ENCODE results near the gene UQCRC2.
A peak's percentile ranks its signal among the peaks of the same experiment; 100 is the strongest.

The UQCRC2 gene

DNA sequence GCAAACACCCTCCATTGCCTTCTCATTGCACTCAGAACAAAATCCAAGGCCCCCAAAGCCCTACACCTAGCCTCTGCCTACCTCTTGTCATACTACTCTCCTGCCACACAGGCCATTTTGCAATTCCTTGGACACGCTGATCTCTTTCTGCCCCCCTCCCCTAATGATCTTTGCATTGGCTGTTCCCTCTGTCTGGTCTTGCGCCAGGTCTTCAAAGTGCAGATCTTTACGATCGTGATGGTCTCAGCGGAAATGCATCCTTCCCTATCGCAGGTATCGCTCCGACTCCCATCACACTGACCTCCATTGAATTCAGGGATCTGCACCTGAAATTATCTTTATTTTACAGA lies 54.0 kb downstream of the UQCRC2 start:
- H3K9me2 ChIP-seq (replicated peaks; ENCODE audit: low read depth, low read length) = no peaks in the 10 kb centered on the region
- TF ChIP-seq, protein P1, sequence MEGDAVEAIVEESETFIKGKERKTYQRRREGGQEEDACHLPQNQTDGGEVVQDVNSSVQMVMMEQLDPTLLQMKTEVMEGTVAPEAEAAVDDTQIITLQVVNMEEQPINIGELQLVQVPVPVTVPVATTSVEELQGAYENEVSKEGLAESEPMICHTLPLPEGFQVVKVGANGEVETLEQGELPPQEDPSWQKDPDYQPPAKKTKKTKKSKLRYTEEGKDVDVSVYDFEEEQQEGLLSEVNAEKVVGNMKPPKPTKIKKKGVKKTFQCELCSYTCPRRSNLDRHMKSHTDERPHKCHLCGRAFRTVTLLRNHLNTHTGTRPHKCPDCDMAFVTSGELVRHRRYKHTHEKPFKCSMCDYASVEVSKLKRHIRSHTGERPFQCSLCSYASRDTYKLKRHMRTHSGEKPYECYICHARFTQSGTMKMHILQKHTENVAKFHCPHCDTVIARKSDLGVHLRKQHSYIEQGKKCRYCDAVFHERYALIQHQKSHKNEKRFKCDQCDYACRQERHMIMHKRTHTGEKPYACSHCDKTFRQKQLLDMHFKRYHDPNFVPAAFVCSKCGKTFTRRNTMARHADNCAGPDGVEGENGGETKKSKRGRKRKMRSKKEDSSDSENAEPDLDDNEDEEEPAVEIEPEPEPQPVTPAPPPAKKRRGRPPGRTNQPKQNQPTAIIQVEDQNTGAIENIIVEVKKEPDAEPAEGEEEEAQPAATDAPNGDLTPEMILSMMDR (conservative IDR thresholded peaks at IDR 0.05; ENCODE audit: low read length) = no peak
- TF ChIP-seq EZH2phosphoT487 (IDR thresholded peaks at IDR 0.05; ENCODE audit: borderline replicate concordance) = no peak
- peak overlapping the region; percentile 96 for H2AFZ ChIP-seq (ENCODE audit: low read length)
- H3K36me3 ChIP-seq (ENCODE audit: insufficient read depth, low read length) = no peaks in the 10 kb centered on the region
- no peaks in the 10 kb centered on the region for H3K27me3 ChIP-seq (ENCODE audit: insufficient read depth, low read length, poor library complexity, severe bottlenecking)
- H3F3A ChIP-seq (ENCODE audit: low read depth) = 0 out of 2 replicates have a peak, but pooled peaks cover 3% of the 10 kb centered on the region
- H3K79me2 ChIP-seq (ENCODE audit: insufficient read depth, low read length) = peaks cover 25% of the 10 kb centered on the region
- H3K9me3 ChIP-seq (ENCODE audit: insufficient read depth, low read depth, low read length) = no peaks in the 10 kb centered on the region
- H4K20me1 ChIP-seq (ENCODE audit: insufficient read depth, low read length, poor library complexity, severe bottlenecking) = peaks cover 15% of the 10 kb centered on the region
- H3K4me1 ChIP-seq (ENCODE audit: insufficient read depth, low read length, poor library complexity, severe bottlenecking) = peaks cover 34% of the 10 kb centered on the region
- H3K4me3 ChIP-seq (ENCODE audit: low read length, poor library complexity, severe bottlenecking) = peak overlapping the region; percentile 81
- peak overlapping the region; percentile 80 for H3K4me2 ChIP-seq (ENCODE audit: low read depth, low read length, poor library complexity, severe bottlenecking)
- H3K9ac ChIP-seq (ENCODE audit: low read depth, low read length, poor library complexity, severe bottlenecking) = peak overlapping the region; percentile 49

DNA sequence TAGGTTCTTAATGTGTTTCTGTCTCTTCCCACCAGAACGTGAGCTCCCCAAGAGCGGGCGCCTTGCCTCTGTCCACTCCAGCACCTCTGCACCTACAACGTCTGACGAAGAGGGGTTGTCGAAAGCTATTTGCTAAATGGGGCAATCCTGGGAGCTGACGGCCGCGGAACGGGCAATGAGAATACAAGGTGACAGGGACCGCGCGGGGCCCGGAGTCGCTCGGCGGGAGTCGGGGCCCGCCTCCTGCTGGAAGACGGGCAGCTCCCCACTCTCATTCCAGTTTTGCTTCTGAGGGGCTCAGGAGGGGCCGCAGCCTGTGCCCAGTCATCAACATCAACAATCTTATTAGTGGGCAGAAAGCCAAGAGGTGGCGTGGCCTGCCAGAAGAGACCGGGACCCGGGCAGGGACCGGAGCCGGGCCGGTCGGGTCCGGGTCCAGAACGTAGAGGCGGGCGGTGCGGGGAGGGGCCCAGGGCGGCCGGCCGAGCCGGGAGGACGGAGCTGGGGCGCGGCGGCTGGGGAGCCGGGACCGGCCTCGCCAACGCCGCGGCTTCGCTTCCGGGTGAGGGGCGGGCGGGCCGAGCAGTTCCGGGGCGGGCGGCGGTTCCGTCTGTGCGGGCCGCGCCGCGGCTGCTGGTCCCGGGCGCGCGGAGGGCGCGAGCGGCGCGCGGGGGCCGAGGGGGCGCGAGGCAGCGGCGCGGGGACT lies 54.5 kb downstream of the UQCRC2 start, which contains the start of gene MOSMO:
Gene MOSMO (plus strand): TSS at position 603 of the 706 bp plus-strand sequence. CDS start 191 bp downstream, outside the sequence.
- 0 out of 2 replicates have a peak, but pooled peaks cover 3% of the 10 kb centered on the region for H3F3A ChIP-seq (ENCODE audit: low read depth)
- H3K36me3 ChIP-seq (ENCODE audit: insufficient read depth, low read length) = no peaks in the 10 kb centered on the region
- peak within 1 kb of the TSS; percentile 81 for H3K9ac ChIP-seq (ENCODE audit: low read depth, low read length, poor library complexity, severe bottlenecking)
- peak within 1 kb of the TSS; percentile 92 for H3K4me3 ChIP-seq (ENCODE audit: low read length, poor library complexity, severe bottlenecking)
- H3K9me2 ChIP-seq (replicated peaks; ENCODE audit: low read depth, low read length) = no peaks in the 10 kb centered on the region
- peaks cover 40% of the 10 kb centered on the region for H3K4me1 ChIP-seq (ENCODE audit: insufficient read depth, low read length, poor library complexity, severe bottlenecking)
- peaks cover 26% of the 10 kb centered on the region for H3K79me2 ChIP-seq (ENCODE audit: insufficient read depth, low read length)
- no peaks in the 10 kb centered on the region for H3K27me3 ChIP-seq (ENCODE audit: insufficient read depth, low read length, poor library complexity, severe bottlenecking)
- peak within 1 kb of the TSS; percentile 96 for H2AFZ ChIP-seq (ENCODE audit: low read length)
- no peak for TF ChIP-seq EZH2phosphoT487 (IDR thresholded peaks at IDR 0.05; ENCODE audit: borderline replicate concordance)
- TF ChIP-seq, protein P1 (conservative IDR thresholded peaks at IDR 0.05; ENCODE audit: low read length) = no peak
- no peaks in the 10 kb centered on the region for H3K9me3 ChIP-seq (ENCODE audit: insufficient read depth, low read depth, low read length)
- H3K4me2 ChIP-seq (ENCODE audit: low read depth, low read length, poor library complexity, severe bottlenecking) = peak within 1 kb of the TSS; percentile 97
- H4K20me1 ChIP-seq (ENCODE audit: insufficient read depth, low read length, poor library complexity, severe bottlenecking) = peaks cover 19% of the 10 kb centered on the region

DNA sequence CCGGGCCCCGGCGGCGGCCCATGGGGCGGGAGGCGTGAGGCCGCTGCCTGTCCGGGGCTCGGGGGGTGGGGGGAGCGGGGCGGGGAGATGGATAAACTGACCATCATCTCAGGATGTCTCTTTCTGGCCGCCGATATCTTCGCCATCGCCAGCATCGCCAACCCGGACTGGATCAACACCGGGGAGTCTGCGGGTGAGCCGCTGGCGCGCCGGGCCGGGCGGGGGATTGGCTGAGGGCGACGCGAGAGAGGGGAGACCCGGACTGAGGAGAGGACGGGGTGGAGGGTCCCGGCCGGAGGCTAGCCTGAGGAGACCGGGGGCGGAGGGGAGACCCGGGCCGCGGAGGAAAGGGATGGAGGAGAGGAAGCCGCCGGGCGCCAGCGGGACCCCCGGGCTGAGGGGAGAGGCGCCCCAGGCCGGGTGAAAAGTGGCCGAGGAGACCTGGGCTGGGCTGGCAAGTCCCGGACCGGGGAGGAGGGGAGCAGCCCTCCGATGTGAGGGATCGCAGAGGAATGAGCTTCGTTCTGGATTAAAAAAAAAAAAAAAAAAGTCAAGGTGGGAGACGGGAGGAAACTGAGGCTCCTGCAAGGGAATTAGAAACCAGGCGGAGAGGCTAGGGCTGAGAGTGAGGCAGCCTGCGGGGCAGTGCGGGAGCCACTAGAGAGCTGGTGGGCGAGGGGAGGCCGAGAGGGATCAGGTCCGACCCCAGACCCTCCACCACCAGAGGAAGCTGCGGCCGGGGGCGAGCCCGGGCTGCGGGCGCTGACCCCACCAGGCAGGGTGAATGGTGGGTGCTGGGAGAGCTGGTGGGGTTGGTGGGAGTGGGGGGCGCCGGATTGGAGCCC lies 55.3 kb downstream of the UQCRC2 start:
- Histone ChIP-seq H3K4me2 (ENCODE audit: low read depth, low read length, poor library complexity, severe bottlenecking) (peak overlapping the region; percentile 97), H3K9ac (ENCODE audit: low read depth, low read length, poor library complexity, severe bottlenecking) (peak overlapping the region; percentile 81), H4K20me1 (ENCODE audit: insufficient read depth, low read length, poor library complexity, severe bottlenecking) (peaks cover 19% of the 10 kb centered on the region), H3K36me3 (ENCODE audit: insufficient read depth, low read length) (no peaks in the 10 kb centered on the region), H3K9me3 (ENCODE audit: insufficient read depth, low read depth, low read length) (no peaks in the 10 kb centered on the region), H3K79me2 (ENCODE audit: insufficient read depth, low read length) (peaks cover 26% of the 10 kb centered on the region), H3F3A (ENCODE audit: low read depth) (0 out of 2 replicates have a peak, but pooled peaks cover 3% of the 10 kb centered on the region), H3K4me1 (ENCODE audit: insufficient read depth, low read length, poor library complexity, severe bottlenecking) (peaks cover 41% of the 10 kb centered on the region), H3K9me2 (replicated peaks; ENCODE audit: low read depth, low read length) (no peaks in the 10 kb centered on the region), H3K4me3 (ENCODE audit: low read length, poor library complexity, severe bottlenecking) (peak overlapping the region; percentile 92), H2AFZ (ENCODE audit: low read length) (peak overlapping the region; percentile 85), H3K27me3 (ENCODE audit: insufficient read depth, low read length, poor library complexity, severe bottlenecking) (no peaks in the 10 kb centered on the region)
- TF ChIP-seq, protein P1 (conservative IDR thresholded peaks at IDR 0.05; ENCODE audit: low read length) = no peak
- no peak for TF ChIP-seq EZH2phosphoT487 (IDR thresholded peaks at IDR 0.05; ENCODE audit: borderline replicate concordance)

Data from Loucy (cell line).